Trophoblast cell (in vitro differentiated cells and primary cell): ENCODE data around the gene DYNC2LI1. TPM values are rescaled to one million over a fixed set of nuclear protein-coding genes. Genes with fewer than 3 reads are reported as not detected.
"Not testable (repeated sequence)": the region's sequence is repeated elsewhere in the genome, so short reads cannot be mapped to it uniquely, and the experiment has no call there.

Experiments
- DNase-seq, 2 donors: peaks; one replicate each; pipeline ENCODE4 v3.0.0-alpha.2; 2016
- H2AFZ ChIP-seq: 2 replicates; pipeline ENCODE4 v1.6.1; 2013; ENCODE audit warnings: low read length, moderate library complexity, mild to moderate bottlenecking; ENCODE audit not compliant: insufficient read depth, poor library complexity
- H2AK5ac ChIP-seq: 2 replicates; pipeline ENCODE4 v1.6.1; 2013; ENCODE audit warnings: mild to moderate bottlenecking, low read length
- H2BK120ac ChIP-seq: 2 replicates; pipeline ENCODE4 v1.6.1; 2013; ENCODE audit warnings: low read length, mild to moderate bottlenecking, moderate library complexity; ENCODE audit not compliant: insufficient read depth, poor library complexity
- H2BK12ac ChIP-seq: 2 replicates; pipeline ENCODE4 v1.6.1; 2013; ENCODE audit warnings: mild to moderate bottlenecking, low read length, moderate library complexity
- H2BK5ac ChIP-seq: 2 replicates; pipeline ENCODE4 v1.6.1; 2013; ENCODE audit warnings: low read length, low read depth, moderate library complexity, mild to moderate bottlenecking; ENCODE audit not compliant: poor library complexity
- H3K14ac ChIP-seq: 2 replicates; pipeline ENCODE4 v1.6.1; 2013; ENCODE audit warnings: mild to moderate bottlenecking, low read length
- H3K18ac ChIP-seq: 2 replicates; pipeline ENCODE4 v1.6.1; 2013; ENCODE audit warnings: mild to moderate bottlenecking, low read length
- H3K23ac ChIP-seq: 2 replicates; pipeline ENCODE4 v1.6.1; 2013; ENCODE audit warnings: low read length
- H3K27ac ChIP-seq: 2 replicates; pipeline ENCODE4 v1.5.1; 2013; ENCODE audit warnings: low read depth, mild to moderate bottlenecking, inconsistent platforms, low read length, moderate library complexity
- H3K27me3 ChIP-seq: 2 replicates; pipeline ENCODE4 v1.6.1; 2013; ENCODE audit warnings: inconsistent platforms, mild to moderate bottlenecking, low read length, moderate library complexity; ENCODE audit not compliant: insufficient read depth
- H3K36me3 ChIP-seq, 2 experiments: 1 replicate in 1 of 2; 2 replicates in 1 of 2; pipeline ENCODE4 v1.6.1; 2013; ENCODE audit warnings: low read length in 2 of 2, mild to moderate bottlenecking in 2 of 2, moderate library complexity in 1 of 2; ENCODE audit not compliant: insufficient read depth in 2 of 2, control insufficient read depth in 1 of 2
- H3K4ac ChIP-seq: 2 replicates; pipeline ENCODE4 v1.6.1; 2013; ENCODE audit warnings: low read depth, mild to moderate bottlenecking, low read length, moderate library complexity
- H3K4me1 ChIP-seq, 2 experiments: 1 replicate in 1 of 2; 2 replicates in 1 of 2; pipeline ENCODE4 v1.6.1; 2013; ENCODE audit warnings: low read length in 2 of 2, mild to moderate bottlenecking in 2 of 2, moderate library complexity in 1 of 2; ENCODE audit not compliant: insufficient read depth in 2 of 2, control insufficient read depth in 1 of 2
- H3K4me2 ChIP-seq: 2 replicates; pipeline ENCODE4 v1.6.1; 2013; ENCODE audit warnings: inconsistent platforms, mild to moderate bottlenecking, low read length, moderate library complexity
- H3K4me3 ChIP-seq: 2 replicates; pipeline ENCODE4 v1.5.1; 2013; ENCODE audit warnings: mild to moderate bottlenecking, low read depth, low read length, inconsistent platforms
- H3K79me1 ChIP-seq: one replicate; pipeline ENCODE4 v1.6.1; 2013; ENCODE audit warnings: low read length
- H3K79me2 ChIP-seq: 2 replicates; pipeline ENCODE4 v1.6.1; 2013; ENCODE audit warnings: low read length, mild to moderate bottlenecking; ENCODE audit not compliant: control insufficient read depth, insufficient read depth, poor library complexity
- H3K9ac ChIP-seq: 2 replicates; pipeline ENCODE4 v1.6.1; 2013; ENCODE audit warnings: mild to moderate bottlenecking, low read length
- H3K9me3 ChIP-seq: 2 replicates; pipeline ENCODE4 v1.6.1; 2013; ENCODE audit warnings: low read depth, mild to moderate bottlenecking, control low read depth, inconsistent platforms, low read length; ENCODE audit not compliant: insufficient read depth
- H4K12ac ChIP-seq: 2 replicates; pipeline ENCODE4 v1.6.1; 2013; ENCODE audit warnings: low read depth, mild to moderate bottlenecking, low read length, moderate library complexity
- H4K8ac ChIP-seq: 2 replicates; pipeline ENCODE4 v1.6.1; 2013; ENCODE audit warnings: low read depth, mild to moderate bottlenecking, low read length, moderate library complexity
- H4K91ac ChIP-seq: one replicate; pipeline ENCODE4 v1.6.1; 2013; ENCODE audit warnings: low read depth, mild to moderate bottlenecking, low read length, moderate library complexity
- WGBS: extraction: QIAGEN DNeasy Blood & Tissue Kit; methylation state at CpG from one replicate; pipeline ENCODE4 v1.1.7; 2013; ENCODE audit warnings: missing lambda C conversion rate; ENCODE audit not compliant: insufficient read length, insufficient coverage; ENCODE audit errors: extremely low coverage; 5-methylcytosine and 5-hydroxymethylcytosine counted together
- polyA plus RNA-seq: library from polyadenylated mRNA; stranded (reverse); fragments of 200-250 nt; gene quantifications from 2 replicates; pipeline ENCODE4 v1.2.3, GENCODE V29; 2013

Gene DYNC2LI1
- 10.5 and 11.9 TPM in 2 replicates for polyA plus RNA-seq

- Histone ChIP-seq H3K4ac (no peak within 1 kb of the TSS), H3K4me2 (peak within 1 kb of the TSS; percentile 62), H4K8ac (peak within 1 kb of the TSS; percentile 79), H3K4me1 (peaks cover 0 to 2% of the 10 kb centered on the region in 2 experiments), H2AK5ac (no peak within 1 kb of the TSS), H3K9ac (peak within 1 kb of the TSS; percentile 44), H4K91ac (no peak within 1 kb of the TSS), H3K4me3 (peak within 1 kb of the TSS; percentile 73), H2BK5ac (no peak within 1 kb of the TSS), H3K79me2 (no peaks in the 10 kb centered on the region), H2BK12ac (no peak within 1 kb of the TSS), H3K14ac (no peak within 1 kb of the TSS), H3K9me3 (no peaks in the 10 kb centered on the region), H3K79me1 (peaks cover 2% of the 10 kb centered on the region), H2AFZ (peak within 1 kb of the TSS; percentile 65), H3K23ac (no peak within 1 kb of the TSS), H3K27ac (peak within 1 kb of the TSS; percentile 57), H4K12ac (peak within 1 kb of the TSS; percentile 2), H3K18ac (no peak within 1 kb of the TSS), H2BK120ac (no peak within 1 kb of the TSS), H3K27me3 (no peaks in the 10 kb centered on the region), H3K36me3 (peaks cover 1 to 3% of the 10 kb centered on the region in 2 experiments)
- peak; percentile 96 to 97 for DNase-seq
- no CpG with 5 or more reads among the region's 31 CpGs for WGBS
Observed at GRCh38 chr2:43773876-43774613, at the start of gene DYNC2LI1. Gene DYNC2LI1 (plus strand): TSS chr2:43774039. CDS start chr2:43774139, 100 bp downstream.

- H3K4me1 ChIP-seq, result peaks cover 0 to 3% of the 10 kb centered on the region in 2 experiments
- no peaks in the 10 kb centered on the region for H3K79me2 ChIP-seq
- H3K4ac ChIP-seq, result no peak overlapping the region
- H3K79me1 ChIP-seq, result no peaks in the 10 kb centered on the region
- H2BK5ac ChIP-seq, result peak overlapping the region; percentile 33
- H2AK5ac ChIP-seq, result no peak overlapping the region
- peak overlapping the region; percentile 55 for H3K4me2 ChIP-seq
- H3K23ac ChIP-seq, result no peak overlapping the region
- H2BK120ac ChIP-seq, result no peak overlapping the region
- no peak overlapping the region for H4K12ac ChIP-seq
- peak overlapping the region; percentile 2 for H4K91ac ChIP-seq
- peak overlapping the region; percentile 52 for H3K27ac ChIP-seq
- no peak overlapping the region for H3K18ac ChIP-seq
- no peaks in the 10 kb centered on the region for H3K9me3 ChIP-seq
- H4K8ac ChIP-seq, result peak overlapping the region; percentile 69
- no peak overlapping the region for H3K9ac ChIP-seq
- H3K14ac ChIP-seq, result no peak overlapping the region
- DNase-seq, result no peak
- H2AFZ ChIP-seq, result peak overlapping the region; percentile 75
- no peaks in the 10 kb centered on the region for H3K27me3 ChIP-seq
- no peak overlapping the region for H2BK12ac ChIP-seq
- WGBS, result no CpG with 5 or more reads among the region's 4 CpGs
- H3K36me3 ChIP-seq, result no peaks in the 10 kb centered on the region
- H3K4me3 ChIP-seq, result no peak overlapping the region
Observed at GRCh38 chr2:43724728-43725526, 48.9 kb upstream of the DYNC2LI1 start.

- Histone ChIP-seq H4K8ac (no peak overlapping the region), H3K36me3 (no peaks in the 10 kb centered on the region), H3K23ac (no peak overlapping the region), H2AFZ (no peak overlapping the region), H2BK5ac (no peak overlapping the region), H3K27me3 (no peaks in the 10 kb centered on the region), H3K4me1 (peaks cover 0 to 3% of the 10 kb centered on the region in 2 experiments), H2AK5ac (no peak overlapping the region), H4K12ac (no peak overlapping the region), H3K4ac (no peak overlapping the region), H3K14ac (no peak overlapping the region), H3K79me2 (no peaks in the 10 kb centered on the region), H2BK12ac (no peak overlapping the region), H3K9ac (no peak overlapping the region), H3K27ac (no peak overlapping the region), H3K4me2 (no peak overlapping the region), H3K18ac (no peak overlapping the region), H2BK120ac (no peak overlapping the region), H4K91ac (no peak overlapping the region), H3K9me3 (no peaks in the 10 kb centered on the region), H3K79me1 (no peaks in the 10 kb centered on the region), H3K4me3 (no peak overlapping the region)
- WGBS, result no CpG with 5 or more reads among the region's 3 CpGs
- no peak for DNase-seq
Observed at GRCh38 chr2:43725711-43726246, 48.1 kb upstream of the DYNC2LI1 start.

- H3K18ac ChIP-seq, H4K12ac ChIP-seq, H3K9me3 ChIP-seq, H3K79me2 ChIP-seq, H3K4me3 ChIP-seq, H3K4ac ChIP-seq, H4K91ac ChIP-seq, H4K8ac ChIP-seq, H3K4me1 ChIP-seq, H2BK12ac ChIP-seq, H3K14ac ChIP-seq, H2AK5ac ChIP-seq, H3K36me3 ChIP-seq, H2BK120ac ChIP-seq, H3K23ac ChIP-seq, H2AFZ ChIP-seq, H2BK5ac ChIP-seq, H3K79me1 ChIP-seq, H3K27ac ChIP-seq, H3K27me3 ChIP-seq, H3K4me2 ChIP-seq, H3K9ac ChIP-seq: not testable (repeated sequence)
- WGBS, result no CpG with 5 or more reads among the region's 14 CpGs
- DNase-seq, result peak; percentile 13 to 20
Observed at GRCh38 chr2:43726961-43727633, 46.7 kb upstream of the DYNC2LI1 start.
